ENCODE results near the gene ZBTB46.
"Not testable (repeated sequence)": the region's sequence is repeated elsewhere in the genome, so short reads cannot be mapped to it uniquely, and the experiment has no call there.

ZBTB46 gene

GRCh38 chr20:63787749-63788148 lies 43.3 kb downstream of the ZBTB46 start:
- no peaks in the 10 kb centered on the region for H3K36me3 ChIP-seq (ENCODE audit: insufficient read depth, low read length)
- H3K27ac ChIP-seq (ENCODE audit: low read depth, low read length), result no peak overlapping the region
- H3K4me1 ChIP-seq (ENCODE audit: insufficient read depth, low read length), result no peaks in the 10 kb centered on the region
- no peaks in the 10 kb centered on the region for H3K27me3 ChIP-seq (ENCODE audit: control insufficient read depth in 1 of 2, insufficient read depth in 2 of 2, low read length in 2 of 2)
- H3K4me3 ChIP-seq (ENCODE audit: low read depth in 1 of 2, low read length in 2 of 2), result no peak overlapping the region
- H3K9ac ChIP-seq (ENCODE audit: low read length), result no peak overlapping the region
- H3K9me3 ChIP-seq (ENCODE audit: low read length), result no peaks in the 10 kb centered on the region

GRCh38 chr20:63787302-63787701 lies 43.8 kb downstream of the ZBTB46 start:
- Histone ChIP-seq H3K9ac (ENCODE audit: low read length) (no peak overlapping the region), H3K9me3 (ENCODE audit: low read length) (no peaks in the 10 kb centered on the region), H3K4me3 (ENCODE audit: low read depth in 1 of 2, low read length in 2 of 2) (no peak overlapping the region), H3K36me3 (ENCODE audit: insufficient read depth, low read length) (no peaks in the 10 kb centered on the region), H3K27me3 (ENCODE audit: control insufficient read depth in 1 of 2, insufficient read depth in 2 of 2, low read length in 2 of 2) (no peaks in the 10 kb centered on the region), H3K27ac (ENCODE audit: low read depth, low read length) (no peak overlapping the region), H3K4me1 (ENCODE audit: insufficient read depth, low read length) (no peaks in the 10 kb centered on the region)

- Histone ChIP-seq H3K27ac (ENCODE audit: low read depth, low read length) (no peak overlapping the region), H3K9me3 (ENCODE audit: low read length) (no peaks in the 10 kb centered on the region), H3K9ac (ENCODE audit: low read length) (no peak overlapping the region)
These were observed 45.4 kb downstream of the ZBTB46 start for GRCh38 chr20:63785691-63786131.

GRCh38 chr20:63783970-63784369 lies 47.1 kb downstream of the ZBTB46 start:
- Histone ChIP-seq H3K9ac (ENCODE audit: low read length) (no peak overlapping the region), H3K27ac (ENCODE audit: low read depth, low read length) (no peak overlapping the region)

More at GRCh38 chr20:63785691-63786131, 45.4 kb downstream of the ZBTB46 start:
- Histone ChIP-seq H3K4me1 (ENCODE audit: insufficient read depth, low read length) (no peaks in the 10 kb centered on the region), H3K36me3 (ENCODE audit: insufficient read depth, low read length) (no peaks in the 10 kb centered on the region), H3K4me3 (ENCODE audit: low read depth in 1 of 2, low read length in 2 of 2) (no peak overlapping the region), H3K27me3 (ENCODE audit: control insufficient read depth in 1 of 2, insufficient read depth in 2 of 2, low read length in 2 of 2) (no peaks in the 10 kb centered on the region)

GRCh38 chr20:63782521-63782971 lies 48.5 kb downstream of the ZBTB46 start:
- no peak overlapping the region for H3K9ac ChIP-seq (ENCODE audit: low read length)
- H3K27me3 ChIP-seq (ENCODE audit: control insufficient read depth in 1 of 2, insufficient read depth in 2 of 2, low read length in 2 of 2), result no peaks in the 10 kb centered on the region
- no peaks in the 10 kb centered on the region for H3K36me3 ChIP-seq (ENCODE audit: insufficient read depth, low read length)
- H3K27ac ChIP-seq (ENCODE audit: low read depth, low read length), result no peak overlapping the region
- H3K9me3 ChIP-seq (ENCODE audit: low read length), result no peaks in the 10 kb centered on the region
- no peaks in the 10 kb centered on the region for H3K4me1 ChIP-seq (ENCODE audit: insufficient read depth, low read length)
- no peak overlapping the region for H3K4me3 ChIP-seq (ENCODE audit: low read depth in 1 of 2, low read length in 2 of 2)

More at GRCh38 chr20:63783970-63784369, 47.1 kb downstream of the ZBTB46 start:
- Histone ChIP-seq H3K4me1 (ENCODE audit: insufficient read depth, low read length) (no peaks in the 10 kb centered on the region), H3K9me3 (ENCODE audit: low read length) (no peaks in the 10 kb centered on the region), H3K27me3 (ENCODE audit: control insufficient read depth in 1 of 2, insufficient read depth in 2 of 2, low read length in 2 of 2) (no peaks in the 10 kb centered on the region), H3K36me3 (ENCODE audit: insufficient read depth, low read length) (no peaks in the 10 kb centered on the region), H3K4me3 (ENCODE audit: low read depth in 1 of 2, low read length in 2 of 2) (no peak overlapping the region)

GRCh38 chr20:63782051-63782471 lies 49.0 kb downstream of the ZBTB46 start:
- H3K9ac ChIP-seq (ENCODE audit: low read length), result no peak overlapping the region
- no peaks in the 10 kb centered on the region for H3K36me3 ChIP-seq (ENCODE audit: insufficient read depth, low read length)
- no peak overlapping the region for H3K27ac ChIP-seq (ENCODE audit: low read depth, low read length)
- no peaks in the 10 kb centered on the region for H3K9me3 ChIP-seq (ENCODE audit: low read length)
- H3K27me3 ChIP-seq (ENCODE audit: control insufficient read depth in 1 of 2, insufficient read depth in 2 of 2, low read length in 2 of 2), result no peaks in the 10 kb centered on the region
- H3K4me1 ChIP-seq (ENCODE audit: insufficient read depth, low read length), result no peaks in the 10 kb centered on the region
- H3K4me3 ChIP-seq (ENCODE audit: low read depth in 1 of 2, low read length in 2 of 2), result no peak overlapping the region

GRCh38 chr20:63781181-63781580 lies 49.9 kb downstream of the ZBTB46 start:
- Histone ChIP-seq H3K9ac (ENCODE audit: low read length) (no peak overlapping the region), H3K9me3 (ENCODE audit: low read length) (no peaks in the 10 kb centered on the region), H3K4me1 (ENCODE audit: insufficient read depth, low read length) (no peaks in the 10 kb centered on the region)

GRCh38 chr20:63778857-63779256 lies 52.2 kb downstream of the ZBTB46 start:
- no peak overlapping the region for H3K27ac ChIP-seq (ENCODE audit: low read depth, low read length)
- H3K9me3 ChIP-seq (ENCODE audit: low read length), result no peaks in the 10 kb centered on the region
- H3K4me1 ChIP-seq (ENCODE audit: insufficient read depth, low read length), result no peaks in the 10 kb centered on the region
- H3K4me3 ChIP-seq (ENCODE audit: low read depth in 1 of 2, low read length in 2 of 2), result no peak overlapping the region
- H3K36me3 ChIP-seq (ENCODE audit: insufficient read depth, low read length), result no peaks in the 10 kb centered on the region
- peaks cover 0 to 7% of the 10 kb centered on the region in 2 donors for H3K27me3 ChIP-seq (ENCODE audit: control insufficient read depth in 1 of 2, insufficient read depth in 2 of 2, low read length in 2 of 2)
- H3K9ac ChIP-seq (ENCODE audit: low read length), result no peak overlapping the region

More at GRCh38 chr20:63781181-63781580, 49.9 kb downstream of the ZBTB46 start:
- Histone ChIP-seq H3K27ac (ENCODE audit: low read depth, low read length) (no peak overlapping the region), H3K4me3 (ENCODE audit: low read depth in 1 of 2, low read length in 2 of 2) (no peak overlapping the region), H3K27me3 (ENCODE audit: control insufficient read depth in 1 of 2, insufficient read depth in 2 of 2, low read length in 2 of 2) (no peaks in the 10 kb centered on the region), H3K36me3 (ENCODE audit: insufficient read depth, low read length) (no peaks in the 10 kb centered on the region)

- Histone ChIP-seq H3K9me3 (ENCODE audit: low read length) (no peaks in the 10 kb centered on the region), H3K36me3 (ENCODE audit: insufficient read depth, low read length) (no peaks in the 10 kb centered on the region), H3K4me1 (ENCODE audit: insufficient read depth, low read length) (no peaks in the 10 kb centered on the region), H3K9ac (ENCODE audit: low read length) (no peak overlapping the region), H3K4me3 (ENCODE audit: low read depth in 1 of 2, low read length in 2 of 2) (no peak overlapping the region), H3K27me3 (ENCODE audit: control insufficient read depth in 1 of 2, insufficient read depth in 2 of 2, low read length in 2 of 2) (peaks cover 0 to 7% of the 10 kb centered on the region in 2 donors), H3K27ac (ENCODE audit: low read depth, low read length) (no peak overlapping the region)
These were observed 52.9 kb downstream of the ZBTB46 start for GRCh38 chr20:63778034-63778752.

GRCh38 chr20:63777614-63778013 lies 53.5 kb downstream of the ZBTB46 start:
- Histone ChIP-seq H3K27ac (ENCODE audit: low read depth, low read length) (no peak overlapping the region), H3K4me3 (ENCODE audit: low read depth in 1 of 2, low read length in 2 of 2) (no peak overlapping the region), H3K9ac (ENCODE audit: low read length) (no peak overlapping the region), H3K9me3 (ENCODE audit: low read length) (no peaks in the 10 kb centered on the region), H3K4me1 (ENCODE audit: insufficient read depth, low read length) (no peaks in the 10 kb centered on the region), H3K36me3 (ENCODE audit: insufficient read depth, low read length) (no peaks in the 10 kb centered on the region), H3K27me3 (ENCODE audit: control insufficient read depth in 1 of 2, insufficient read depth in 2 of 2, low read length in 2 of 2) (peaks cover 0 to 7% of the 10 kb centered on the region in 2 donors)

GRCh38 chr20:63776875-63777274 lies 54.2 kb downstream of the ZBTB46 start:
- H3K9ac ChIP-seq (ENCODE audit: low read length); H3K9me3 ChIP-seq (ENCODE audit: low read length); H3K36me3 ChIP-seq (ENCODE audit: insufficient read depth, low read length); H3K27ac ChIP-seq (ENCODE audit: low read depth, low read length); H3K4me1 ChIP-seq (ENCODE audit: insufficient read depth, low read length); H3K4me3 ChIP-seq (ENCODE audit: low read depth in 1 of 2, low read length in 2 of 2); H3K27me3 ChIP-seq (ENCODE audit: control insufficient read depth in 1 of 2, insufficient read depth in 2 of 2, low read length in 2 of 2): not testable (repeated sequence)
